ENCODE results near the gene NANS. TPM values are rescaled to one million over a fixed set of nuclear protein-coding genes. Genes with fewer than 3 reads are reported as not detected.

NANS gene
- total RNA-seq, 1 experiment from 2014 or later = 57.9 TPM

DNA sequence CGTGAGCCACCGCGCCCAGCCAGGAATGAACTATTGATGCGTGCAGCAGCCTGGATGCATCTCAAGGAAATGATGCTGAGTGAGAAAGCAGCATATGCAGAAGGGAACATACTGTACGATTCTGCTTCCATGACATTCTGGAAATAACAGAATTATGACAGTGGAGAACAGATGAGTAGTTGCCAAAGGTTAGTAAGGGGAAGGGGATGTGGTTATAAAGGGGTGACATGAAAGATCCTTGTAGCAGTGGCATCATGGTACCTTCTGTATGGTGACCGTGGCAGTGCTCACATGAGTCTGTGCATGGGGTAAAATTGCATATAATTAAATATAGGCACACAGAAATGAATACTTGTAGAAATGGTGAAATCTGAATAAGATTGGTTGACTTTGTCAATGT is 13.0 kb downstream of the NANS start:
- ATAC-seq = no peak
- Mint-ChIP-seq H3K27ac (no peak overlapping the region), H3K36me3 (peaks cover 19% of the 10 kb centered on the region), H3K9me3 (no peaks in the 10 kb centered on the region), H3K4me3 (no peak overlapping the region), H3K27me3 (ENCODE audit: low read depth) (no peaks in the 10 kb centered on the region), H3K4me1 (peaks cover 4% of the 10 kb centered on the region; the same call in 1 of the 2 replicates)
- POLR2A ChIA-PET = no interaction called here
- CTCF ChIA-PET = no interaction called here
- DNase-seq (ENCODE audit: low spot score) = no peak
- TF ChIP-seq, protein P1, sequence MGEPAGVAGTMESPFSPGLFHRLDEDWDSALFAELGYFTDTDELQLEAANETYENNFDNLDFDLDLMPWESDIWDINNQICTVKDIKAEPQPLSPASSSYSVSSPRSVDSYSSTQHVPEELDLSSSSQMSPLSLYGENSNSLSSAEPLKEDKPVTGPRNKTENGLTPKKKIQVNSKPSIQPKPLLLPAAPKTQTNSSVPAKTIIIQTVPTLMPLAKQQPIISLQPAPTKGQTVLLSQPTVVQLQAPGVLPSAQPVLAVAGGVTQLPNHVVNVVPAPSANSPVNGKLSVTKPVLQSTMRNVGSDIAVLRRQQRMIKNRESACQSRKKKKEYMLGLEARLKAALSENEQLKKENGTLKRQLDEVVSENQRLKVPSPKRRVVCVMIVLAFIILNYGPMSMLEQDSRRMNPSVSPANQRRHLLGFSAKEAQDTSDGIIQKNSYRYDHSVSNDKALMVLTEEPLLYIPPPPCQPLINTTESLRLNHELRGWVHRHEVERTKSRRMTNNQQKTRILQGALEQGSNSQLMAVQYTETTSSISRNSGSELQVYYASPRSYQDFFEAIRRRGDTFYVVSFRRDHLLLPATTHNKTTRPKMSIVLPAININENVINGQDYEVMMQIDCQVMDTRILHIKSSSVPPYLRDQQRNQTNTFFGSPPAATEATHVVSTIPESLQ (CRISPR knock-in tag; IDR thresholded peaks at IDR 0.05) = no peak
- TF ChIP-seq RORB (CRISPR knock-in tag; IDR thresholded peaks at IDR 0.05) (no peak), JUN (CRISPR knock-in tag; IDR thresholded peaks at IDR 0.05) (no peak), MAX (CRISPR knock-in tag; IDR thresholded peaks at IDR 0.05) (no peak), ELF4 (CRISPR knock-in tag; IDR thresholded peaks at IDR 0.05; ENCODE audit: low read depth) (no peak), EMX1 (CRISPR knock-in tag; IDR thresholded peaks at IDR 0.05) (no peak), ZNF219 (CRISPR knock-in tag; IDR thresholded peaks at IDR 0.05; ENCODE audit: borderline replicate concordance) (no peak), NR2C2 (CRISPR knock-in tag; IDR thresholded peaks at IDR 0.05) (no peak), ZNF281 (CRISPR knock-in tag; IDR thresholded peaks at IDR 0.05) (no peak)

- DNase-seq (ENCODE audit: low spot score) (no peak), ATAC-seq (no peak)
- Mint-ChIP-seq H3K27me3 (ENCODE audit: low read depth) (no peaks in the 10 kb centered on the region), H3K36me3 (peaks cover 12% of the 10 kb centered on the region), H3K4me1 (peaks cover 14% of the 10 kb centered on the region), H3K9me3 (no peaks in the 10 kb centered on the region), H3K27ac (no peak overlapping the region), H3K4me3 (no peak overlapping the region)
- CTCF ChIA-PET = no interaction called here
- TF ChIP-seq, protein P1 (CRISPR knock-in tag; IDR thresholded peaks at IDR 0.05) = no peak
- TF ChIP-seq ZNF121 (CRISPR knock-in tag; IDR thresholded peaks at IDR 0.05) = peak; percentile 30; the same call in 1 of the 2 replicates
- TF ChIP-seq, protein P2, sequence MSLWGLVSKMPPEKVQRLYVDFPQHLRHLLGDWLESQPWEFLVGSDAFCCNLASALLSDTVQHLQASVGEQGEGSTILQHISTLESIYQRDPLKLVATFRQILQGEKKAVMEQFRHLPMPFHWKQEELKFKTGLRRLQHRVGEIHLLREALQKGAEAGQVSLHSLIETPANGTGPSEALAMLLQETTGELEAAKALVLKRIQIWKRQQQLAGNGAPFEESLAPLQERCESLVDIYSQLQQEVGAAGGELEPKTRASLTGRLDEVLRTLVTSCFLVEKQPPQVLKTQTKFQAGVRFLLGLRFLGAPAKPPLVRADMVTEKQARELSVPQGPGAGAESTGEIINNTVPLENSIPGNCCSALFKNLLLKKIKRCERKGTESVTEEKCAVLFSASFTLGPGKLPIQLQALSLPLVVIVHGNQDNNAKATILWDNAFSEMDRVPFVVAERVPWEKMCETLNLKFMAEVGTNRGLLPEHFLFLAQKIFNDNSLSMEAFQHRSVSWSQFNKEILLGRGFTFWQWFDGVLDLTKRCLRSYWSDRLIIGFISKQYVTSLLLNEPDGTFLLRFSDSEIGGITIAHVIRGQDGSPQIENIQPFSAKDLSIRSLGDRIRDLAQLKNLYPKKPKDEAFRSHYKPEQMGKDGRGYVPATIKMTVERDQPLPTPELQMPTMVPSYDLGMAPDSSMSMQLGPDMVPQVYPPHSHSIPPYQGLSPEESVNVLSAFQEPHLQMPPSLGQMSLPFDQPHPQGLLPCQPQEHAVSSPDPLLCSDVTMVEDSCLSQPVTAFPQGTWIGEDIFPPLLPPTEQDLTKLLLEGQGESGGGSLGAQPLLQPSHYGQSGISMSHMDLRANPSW (CRISPR knock-in tag; conservative IDR thresholded peaks at IDR 0.05; ENCODE audit: low read depth) = no peak
- POLR2A ChIA-PET = no interaction called here
These were observed 14.2 kb downstream of the NANS start for GRCh38 chr9:98070704-98071103.

- ChIA-PET POLR2A (no interaction called here), CTCF (interaction anchor here (0.6 to 1.3 kb wide), 5 partner anchors 12 to 343 kb away, joined by 3 to 4 read pairs (median 3); no protein-coding TSS in a partner anchor)
- Mint-ChIP-seq H3K9me3 (no peaks in the 10 kb centered on the region), H3K36me3 (peaks cover 5% of the 10 kb centered on the region), H3K4me1 (peaks cover 24% of the 10 kb centered on the region), H3K27me3 (ENCODE audit: low read depth) (no peaks in the 10 kb centered on the region), H3K27ac (no peak overlapping the region), H3K4me3 (no peak overlapping the region)
- DNase-seq (ENCODE audit: low spot score) (no peak), ATAC-seq (no peak)
- TF ChIP-seq JUN (CRISPR knock-in tag; IDR thresholded peaks at IDR 0.05) (no peak), MYBL2 (CRISPR knock-in tag; IDR thresholded peaks at IDR 0.05) (no peak), ZNF281 (CRISPR knock-in tag; IDR thresholded peaks at IDR 0.05) (no peak), MXD4 (CRISPR knock-in tag; IDR thresholded peaks at IDR 0.05; ENCODE audit: borderline replicate concordance) (no peak), FOXJ3 (CRISPR knock-in tag; IDR thresholded peaks at IDR 0.05; ENCODE audit: borderline replicate concordance) (no peak), FOXP1 (CRISPR knock-in tag; IDR thresholded peaks at IDR 0.05; ENCODE audit: borderline replicate concordance) (no peak), ATF1 (CRISPR knock-in tag; IDR thresholded peaks at IDR 0.05) (no peak), NFATC4 (CRISPR knock-in tag; IDR thresholded peaks at IDR 0.05) (no peak)
- TF ChIP-seq, protein P3, sequence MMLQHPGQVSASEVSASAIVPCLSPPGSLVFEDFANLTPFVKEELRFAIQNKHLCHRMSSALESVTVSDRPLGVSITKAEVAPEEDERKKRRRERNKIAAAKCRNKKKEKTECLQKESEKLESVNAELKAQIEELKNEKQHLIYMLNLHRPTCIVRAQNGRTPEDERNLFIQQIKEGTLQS (CRISPR knock-in tag; conservative IDR thresholded peaks at IDR 0.05) = no peak
These were observed 15.2 kb downstream of the NANS start for GRCh38 chr9:98071737-98072136.
